WI38 (cell line): ENCODE results near the gene RBMS3.

Source experiments
- H3K4me3 ChIP-seq: 2 replicates; pipeline ENCODE4 v1.5.1; 2011; ENCODE audit warnings: low read depth, mild to moderate bottlenecking, control low read depth, low read length
- TF ChIP-seq, protein P1 (sequence below): IDR thresholded peaks from 2 replicates; pipeline ENCODE4 v1.5.1; 2012; ENCODE audit warnings: low read depth, mild to moderate bottlenecking, control low read depth, low read length

RBMS3 gene

GRCh38 chr3:29635888-29636287, 355.0 kb downstream of the RBMS3 start:
- H3K4me3 ChIP-seq: no peak overlapping the region
- TF ChIP-seq, protein P1, sequence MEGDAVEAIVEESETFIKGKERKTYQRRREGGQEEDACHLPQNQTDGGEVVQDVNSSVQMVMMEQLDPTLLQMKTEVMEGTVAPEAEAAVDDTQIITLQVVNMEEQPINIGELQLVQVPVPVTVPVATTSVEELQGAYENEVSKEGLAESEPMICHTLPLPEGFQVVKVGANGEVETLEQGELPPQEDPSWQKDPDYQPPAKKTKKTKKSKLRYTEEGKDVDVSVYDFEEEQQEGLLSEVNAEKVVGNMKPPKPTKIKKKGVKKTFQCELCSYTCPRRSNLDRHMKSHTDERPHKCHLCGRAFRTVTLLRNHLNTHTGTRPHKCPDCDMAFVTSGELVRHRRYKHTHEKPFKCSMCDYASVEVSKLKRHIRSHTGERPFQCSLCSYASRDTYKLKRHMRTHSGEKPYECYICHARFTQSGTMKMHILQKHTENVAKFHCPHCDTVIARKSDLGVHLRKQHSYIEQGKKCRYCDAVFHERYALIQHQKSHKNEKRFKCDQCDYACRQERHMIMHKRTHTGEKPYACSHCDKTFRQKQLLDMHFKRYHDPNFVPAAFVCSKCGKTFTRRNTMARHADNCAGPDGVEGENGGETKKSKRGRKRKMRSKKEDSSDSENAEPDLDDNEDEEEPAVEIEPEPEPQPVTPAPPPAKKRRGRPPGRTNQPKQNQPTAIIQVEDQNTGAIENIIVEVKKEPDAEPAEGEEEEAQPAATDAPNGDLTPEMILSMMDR: no peak

DNA sequence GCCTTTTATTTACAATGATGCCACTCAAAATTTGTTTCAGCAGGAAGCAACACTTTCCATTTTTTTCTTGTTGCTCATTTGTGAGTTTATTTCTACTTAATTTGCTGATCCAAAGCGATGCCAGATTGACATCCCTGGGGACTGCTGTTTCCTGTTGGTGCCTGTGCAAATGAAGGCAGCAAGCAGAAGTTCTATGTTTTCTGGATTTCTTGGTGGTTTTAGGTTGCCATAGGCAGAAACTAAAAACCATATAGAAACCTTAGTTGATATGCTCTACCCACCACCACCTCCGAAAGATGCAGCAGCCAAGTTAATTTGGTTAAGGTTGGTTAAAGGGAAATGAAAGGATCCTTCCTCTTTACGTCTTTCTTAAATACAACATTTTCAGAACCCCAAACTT, 356.2 kb downstream of the RBMS3 start:
- TF ChIP-seq, protein P1: no peak
- no peak overlapping the region for H3K4me3 ChIP-seq

- H3K4me3 ChIP-seq: no peak overlapping the region
- TF ChIP-seq, protein P1: no peak
Observed at GRCh38 chr3:29639578-29640290, 358.9 kb downstream of the RBMS3 start.

DNA sequence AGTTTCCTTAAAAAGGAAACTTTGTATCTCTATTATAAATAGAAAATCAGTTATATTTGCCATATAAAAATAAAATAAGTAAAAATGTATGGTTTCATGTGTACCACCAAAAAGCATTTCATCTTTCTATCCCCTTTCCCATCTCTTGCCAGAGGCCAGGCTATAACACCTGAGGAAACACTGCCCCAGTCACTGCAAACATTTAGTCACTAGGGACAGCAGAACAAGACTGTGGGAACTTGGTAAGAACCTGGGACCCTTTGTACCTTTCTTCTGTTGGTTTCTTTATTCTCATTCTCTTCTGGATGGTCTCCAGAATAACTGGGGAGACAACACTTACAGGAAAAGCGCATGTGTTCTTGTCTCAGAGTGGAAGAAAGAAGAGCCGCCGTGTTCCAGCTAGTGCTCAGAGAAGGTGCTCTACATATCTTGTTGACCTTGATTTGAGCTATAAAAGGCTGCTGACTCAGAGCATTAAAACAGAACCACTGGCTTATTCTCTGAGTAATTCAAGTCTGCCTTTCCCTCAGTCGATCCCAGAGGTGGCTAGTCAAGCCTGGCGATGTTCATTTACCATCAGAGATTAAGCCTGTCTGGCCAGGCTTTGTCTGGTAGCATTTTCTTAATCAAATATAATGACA, 361.6 kb downstream of the RBMS3 start:
- TF ChIP-seq, protein P1: no peak
- no peak overlapping the region for H3K4me3 ChIP-seq

DNA sequence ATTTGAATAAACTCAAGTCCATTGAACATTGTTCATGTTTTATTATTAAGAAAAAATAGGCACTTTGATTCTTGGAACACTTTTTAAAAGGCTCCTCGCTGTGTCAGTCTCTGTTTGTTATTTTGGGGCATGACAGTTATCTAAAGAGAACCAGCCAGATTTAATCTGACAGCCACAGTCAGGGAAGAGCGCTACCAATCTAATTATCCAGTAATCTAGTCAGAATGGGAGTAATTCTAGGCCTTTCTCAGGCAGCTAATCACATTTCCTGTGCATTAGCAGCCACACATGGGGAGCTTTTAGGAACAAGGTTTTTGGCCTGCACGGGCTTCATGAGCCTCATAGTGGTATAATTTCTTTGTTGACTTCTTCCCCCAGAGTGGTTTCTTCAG, 362.2 kb downstream of the RBMS3 start:
- no peak overlapping the region for H3K4me3 ChIP-seq
- TF ChIP-seq, protein P1: no peak

- no peak overlapping the region for H3K4me3 ChIP-seq
- TF ChIP-seq, protein P1: no peak
Observed at GRCh38 chr3:29644261-29644660, 363.4 kb downstream of the RBMS3 start.

- H3K4me3 ChIP-seq: no peak overlapping the region
- TF ChIP-seq, protein P1: no peak
Observed at GRCh38 chr3:29644956-29645636, 364.2 kb downstream of the RBMS3 start.
